Body of pancreas (tissue), 4 donors: ENCODE results near the gene MECR. TPM values are rescaled to one million over a fixed set of nuclear protein-coding genes. Genes with fewer than 3 reads are reported as not detected.

Experiments used
- ATAC-seq: fragments of 150-250 bp; one replicate; pipeline ENCODE4 v1.9.1; 2016
- DNase-seq, 4 donors: peaks; one replicate each; pipeline ENCODE4 v3.0.0-alpha.2; 2019
- H3K27ac ChIP-seq, 4 donors: fragments of 200-600 bp; sonication (generic); 1 replicate in 3 of 4; 2 replicates in 1 of 4; pipeline versions ENCODE4 v1.5.1 to v1.6.1; 2016 to 2019; ENCODE audit warnings: mild to moderate bottlenecking in 1 of 4, mixed read lengths in 1 of 4, moderate library complexity in 1 of 4
- H3K27me3 ChIP-seq, 2 donors: fragments of 200-600 bp; sonication (generic); one replicate each; pipeline ENCODE4 v1.6.0; 2016; ENCODE audit warnings: mild to moderate bottlenecking in 1 of 2
- H3K36me3 ChIP-seq, 2 donors: fragments of 200-600 bp; sonication (generic); replicated peaks in 1 of 2; 2 replicates each; pipeline ENCODE4 v1.5.1; 2016; ENCODE audit warnings: low read depth in 2 of 2; ENCODE audit not compliant: insufficient read depth in 1 of 2
- H3K4me1 ChIP-seq: fragments of 200-600 bp; sonication (generic); one replicate; pipeline ENCODE4 v1.6.0; 2016
- H3K4me3 ChIP-seq, 2 donors: fragments of 200-600 bp; sonication (generic); 1 replicate in 1 of 2; 2 replicates in 1 of 2; pipeline ENCODE4 v1.5.1; 2016 to 2019
- H3K9me3 ChIP-seq, 3 donors: fragments of 200-600 bp; sonication (generic); 1 replicate in 2 of 3; 2 replicates in 1 of 3; pipeline ENCODE4 v1.5.1; 2016
- POLR2A ChIP-seq, 3 donors: fragments of 450-650 bp; IDR thresholded peaks; one replicate each; pipeline ENCODE4 v1.6.1; 2016; ENCODE audit warnings: antibody characterized with exemption in 3 of 3, mild to moderate bottlenecking in 2 of 3
- WGBS, 2 donors: methylation state at CpG; one replicate each; pipeline ENCODE4 v1.1.5; 2017; 5-methylcytosine and 5-hydroxymethylcytosine counted together
- intact Hi-C: fragments of 100-400 bp; cut with DNase I; formaldehyde crosslinking; loops from one replicate; pipeline ENCODE4 v1.15.1; 2023
- total RNA-seq, 2 donors: library from RNA; depleted of rRNA; stranded (reverse); fragments of >200 nt; gene quantifications; one replicate each; pipeline ENCODE4 v1.1.0, GENCODE V29; 2016
- TF ChIP-seq, protein P1 (sequence below), 7 experiments: fragments of 450-650 bp in 4 of 7; fragments of 200-600 bp in 3 of 7; sonication (generic) in 3 of 7; IDR thresholded peaks; one replicate each; pipeline ENCODE4 v1.5.1; 2016 to 2019; ENCODE audit warnings: antibody characterized with exemption in 7 of 7

MECR gene
- total RNA-seq, 2 donors from 2014 or later = 10.6 to 30.7 TPM

DNA sequence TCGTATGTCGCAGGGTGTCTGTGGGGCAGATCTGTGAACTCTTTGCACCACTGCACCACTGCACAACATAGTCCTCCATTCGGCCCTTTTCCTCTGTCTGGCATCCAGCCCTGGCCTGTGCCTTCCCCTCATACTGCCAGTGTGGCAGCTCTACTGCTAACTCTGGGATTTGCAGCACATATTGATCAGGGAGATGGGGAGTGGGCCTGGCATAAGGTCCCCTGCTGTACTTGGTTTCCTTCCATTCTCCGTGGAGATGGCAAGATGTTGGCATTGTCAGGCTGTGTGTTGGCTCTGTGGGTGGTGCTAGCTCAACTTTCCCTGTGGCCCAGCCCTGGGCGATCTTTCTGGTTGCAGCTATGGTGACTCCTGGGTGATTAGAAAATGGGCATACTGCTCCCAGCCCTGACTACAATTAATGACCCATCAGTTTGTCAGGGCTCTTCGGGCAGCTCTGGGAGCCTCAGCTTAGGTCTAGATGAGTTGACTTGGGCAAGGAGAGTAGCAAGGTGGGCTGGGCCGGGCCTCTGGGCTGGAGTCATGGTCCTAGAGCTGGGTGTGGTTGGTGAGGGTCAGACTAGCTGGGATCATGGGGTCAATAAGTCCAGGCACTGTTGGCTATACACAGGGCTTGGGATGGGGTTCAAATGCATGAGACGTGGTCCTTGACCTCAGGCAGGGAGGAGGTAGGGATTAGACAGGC, 17.0 kb upstream of the MECR start:
- ATAC-seq (no peak), DNase-seq (no peak)
- intact Hi-C loops = loop anchor here (10.0 kb wide), 2 partner anchors 1137 to 1457 kb away; no protein-coding TSS in a partner anchor
- Histone ChIP-seq H3K27me3 (no peaks in the 10 kb centered on the region), H3K4me1 (peaks cover 8% of the 10 kb centered on the region), H3K4me3 (no peak overlapping the region), H3K9me3 (no peaks in the 10 kb centered on the region), H3K27ac (no peak overlapping the region), H3K36me3 (no peaks in the 10 kb centered on the region)
- TF ChIP-seq, protein P1, sequence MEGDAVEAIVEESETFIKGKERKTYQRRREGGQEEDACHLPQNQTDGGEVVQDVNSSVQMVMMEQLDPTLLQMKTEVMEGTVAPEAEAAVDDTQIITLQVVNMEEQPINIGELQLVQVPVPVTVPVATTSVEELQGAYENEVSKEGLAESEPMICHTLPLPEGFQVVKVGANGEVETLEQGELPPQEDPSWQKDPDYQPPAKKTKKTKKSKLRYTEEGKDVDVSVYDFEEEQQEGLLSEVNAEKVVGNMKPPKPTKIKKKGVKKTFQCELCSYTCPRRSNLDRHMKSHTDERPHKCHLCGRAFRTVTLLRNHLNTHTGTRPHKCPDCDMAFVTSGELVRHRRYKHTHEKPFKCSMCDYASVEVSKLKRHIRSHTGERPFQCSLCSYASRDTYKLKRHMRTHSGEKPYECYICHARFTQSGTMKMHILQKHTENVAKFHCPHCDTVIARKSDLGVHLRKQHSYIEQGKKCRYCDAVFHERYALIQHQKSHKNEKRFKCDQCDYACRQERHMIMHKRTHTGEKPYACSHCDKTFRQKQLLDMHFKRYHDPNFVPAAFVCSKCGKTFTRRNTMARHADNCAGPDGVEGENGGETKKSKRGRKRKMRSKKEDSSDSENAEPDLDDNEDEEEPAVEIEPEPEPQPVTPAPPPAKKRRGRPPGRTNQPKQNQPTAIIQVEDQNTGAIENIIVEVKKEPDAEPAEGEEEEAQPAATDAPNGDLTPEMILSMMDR (IDR thresholded peaks at IDR 0.05) = no peak
- no peak for TF ChIP-seq POLR2A (IDR thresholded peaks at IDR 0.05)
- WGBS, 2 donors = 83 to 87% methylated on average over 8 of the region's 8 CpGs

DNA sequence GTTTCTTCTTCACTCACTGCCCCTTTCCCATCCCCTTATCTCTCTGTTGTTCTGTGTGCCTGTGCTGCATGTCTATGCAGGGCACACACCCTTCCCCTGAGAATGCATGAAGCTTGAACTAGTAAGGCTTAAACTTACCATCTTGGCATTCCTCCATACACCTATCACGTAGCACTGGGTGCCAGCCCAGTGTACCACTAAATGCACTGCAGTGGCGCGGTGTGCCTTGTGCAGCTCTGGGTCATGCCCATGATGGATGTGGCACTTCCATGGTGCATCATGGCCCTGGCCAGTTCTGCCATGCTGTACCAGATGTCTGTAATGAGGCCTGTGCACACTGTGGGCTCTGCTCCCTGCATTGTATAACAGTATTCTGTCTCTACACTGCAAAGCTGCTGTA, 16.3 kb upstream of the MECR start:
- intact Hi-C loops = loop anchor here (10.0 kb wide), 2 partner anchors 1138 to 1458 kb away; no protein-coding TSS in a partner anchor
- ATAC-seq = no peak
- 51 to 54% methylated on average over 3 of the region's 3 CpGs for WGBS, 2 donors
- Histone ChIP-seq H3K4me3 (no peak overlapping the region), H3K27me3 (no peaks in the 10 kb centered on the region), H3K4me1 (peaks cover 8% of the 10 kb centered on the region), H3K27ac (no peak overlapping the region), H3K9me3 (no peaks in the 10 kb centered on the region), H3K36me3 (no peaks in the 10 kb centered on the region)
- no peak for DNase-seq
- TF ChIP-seq, protein P1 (IDR thresholded peaks at IDR 0.05) = no peak
- no peak for TF ChIP-seq POLR2A (IDR thresholded peaks at IDR 0.05)

DNA sequence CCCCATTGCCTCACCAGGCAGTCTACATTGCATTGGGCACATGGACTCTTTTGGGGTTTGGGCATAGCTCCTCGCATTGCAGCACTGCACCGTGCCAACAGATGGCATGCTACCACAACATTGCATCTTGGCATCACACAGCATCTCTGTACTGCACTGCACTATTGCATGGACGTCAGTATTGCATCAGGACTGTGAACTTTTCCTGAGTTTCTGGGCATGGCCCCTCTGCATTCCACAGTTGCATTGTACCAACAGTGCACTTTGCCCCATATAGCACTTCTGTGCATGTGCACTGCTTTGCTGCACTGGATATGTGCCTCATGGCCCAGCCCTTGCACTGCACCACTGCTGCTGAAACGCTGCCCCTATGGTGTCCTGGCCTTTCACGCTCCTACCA, 15.1 kb upstream of the MECR start:
- 58 to 67% methylated on average over 4 to 5 of the region's 5 CpGs for WGBS, 2 donors
- ATAC-seq (peak; percentile 54), DNase-seq (peak in 1 of 4 donors; percentile 38)

DNA sequence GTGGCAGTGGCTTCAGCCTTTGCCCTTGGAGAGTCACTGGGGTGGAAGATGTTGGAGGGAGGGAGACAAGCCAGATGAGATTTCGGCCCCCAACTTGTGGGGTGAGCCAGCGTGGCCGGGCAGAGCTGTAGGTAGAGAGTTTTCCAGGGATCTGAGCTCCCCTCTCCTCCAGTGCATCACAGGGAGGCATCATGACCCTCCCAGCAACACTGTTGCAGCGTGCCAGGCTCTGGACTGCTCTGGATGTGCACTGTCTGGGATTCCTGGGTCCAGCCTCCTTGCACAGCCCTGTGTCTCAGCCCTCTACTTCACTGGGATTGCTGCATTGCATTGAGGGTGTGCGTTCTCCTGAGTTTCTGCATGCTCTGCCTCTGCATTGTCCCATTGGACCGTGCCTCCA, 14.5 kb upstream of the MECR start:
- H3K36me3 ChIP-seq = no peaks in the 10 kb centered on the region
- TF ChIP-seq POLR2A (IDR thresholded peaks at IDR 0.05) = no peak
- TF ChIP-seq, protein P1 (IDR thresholded peaks at IDR 0.05) = no peak
- DNase-seq (no peak), ATAC-seq (no peak)
- H3K9me3 ChIP-seq = no peaks in the 10 kb centered on the region
- no peak overlapping the region for H3K4me3 ChIP-seq
- 82 to 88% methylated on average over 4 to 6 of the region's 6 CpGs for WGBS, 2 donors
- no peaks in the 10 kb centered on the region for H3K27me3 ChIP-seq
- intact Hi-C loops = loop anchor here (10.0 kb wide), 2 partner anchors 1140 to 1460 kb away; no protein-coding TSS in a partner anchor
- H3K27ac ChIP-seq = no peak overlapping the region
- H3K4me1 ChIP-seq = peaks cover 8% of the 10 kb centered on the region

More for the DNA sequence above, 15.1 kb upstream of the MECR start:
- peaks cover 8% of the 10 kb centered on the region for H3K4me1 ChIP-seq
- no peaks in the 10 kb centered on the region for H3K36me3 ChIP-seq
- H3K27me3 ChIP-seq = no peaks in the 10 kb centered on the region
- intact Hi-C loops = loop anchor here (10.0 kb wide), 2 partner anchors 1139 to 1459 kb away; no protein-coding TSS in a partner anchor
- no peak for TF ChIP-seq POLR2A (IDR thresholded peaks at IDR 0.05)
- TF ChIP-seq, protein P1 (IDR thresholded peaks at IDR 0.05) = peak in 4 of 7 experiments; percentile 30 to 46 (median 38)
- H3K9me3 ChIP-seq = no peaks in the 10 kb centered on the region
- H3K4me3 ChIP-seq = no peak overlapping the region
- no peak overlapping the region for H3K27ac ChIP-seq

DNA sequence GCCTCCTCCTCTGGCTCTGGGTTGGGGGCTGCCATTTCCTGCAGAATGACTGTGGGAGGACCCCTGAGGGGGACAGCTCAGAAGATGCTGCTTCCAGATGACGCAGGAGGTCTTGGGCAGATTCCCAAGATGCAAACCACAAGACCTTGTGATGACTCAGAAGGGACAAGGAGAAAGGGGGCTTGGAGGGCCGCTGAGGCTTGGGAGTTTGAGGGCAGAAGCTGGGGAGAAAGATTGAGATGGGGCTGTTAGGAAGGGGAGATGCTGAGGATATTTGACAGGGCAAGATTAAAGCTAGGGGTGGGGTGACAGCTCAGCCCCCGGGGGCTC, 13.1 kb upstream of the MECR start:
- ATAC-seq = no peak
- H3K9me3 ChIP-seq = no peaks in the 10 kb centered on the region
- no peaks in the 10 kb centered on the region for H3K27me3 ChIP-seq
- intact Hi-C loops = loop anchor here (10.0 kb wide), 2 partner anchors 1141 to 1461 kb away; no protein-coding TSS in a partner anchor
- H3K4me3 ChIP-seq = no peak overlapping the region
- peaks cover under 1% of the 10 kb centered on the region for H3K4me1 ChIP-seq
- H3K36me3 ChIP-seq = no peaks in the 10 kb centered on the region
- no peak for DNase-seq
- H3K27ac ChIP-seq = no peak overlapping the region
- WGBS, 2 donors = 60 to 62% methylated on average over 3 of the region's 3 CpGs
- TF ChIP-seq, protein P1 (IDR thresholded peaks at IDR 0.05) = no peak
- no peak for TF ChIP-seq POLR2A (IDR thresholded peaks at IDR 0.05)
